ENCODE data around the gene PTPA. TPM values are rescaled to one million over a fixed set of nuclear protein-coding genes. Genes with fewer than 3 reads are reported as not detected.

PTPA gene
- total and polyA plus RNA-seq, 2 donors, result 48.5 to 125 TPM

GRCh38 chr9:129095908-129096307 is 15.3 kb upstream of the PTPA start:
- H3K27ac ChIP-seq (ENCODE audit: low read depth), result no peak overlapping the region
- WGBS, result 94% methylated on average over 12 of the region's 12 CpGs
- no peak overlapping the region for H3K4me3 ChIP-seq (ENCODE audit: low read depth, low read length)
- no peaks in the 10 kb centered on the region for H3K4me1 ChIP-seq (ENCODE audit: insufficient read depth)
- no peaks in the 10 kb centered on the region for H3K36me3 ChIP-seq (ENCODE audit: insufficient read depth)
- no peak for DNase-seq (ENCODE audit: extremely low spot score)

GRCh38 chr9:129097671-129098306 is 13.4 kb upstream of the PTPA start:
- WGBS, result 93% methylated on average over 16 of the region's 16 CpGs
- no peaks in the 10 kb centered on the region for H3K4me1 ChIP-seq (ENCODE audit: insufficient read depth)
- H3K4me3 ChIP-seq (ENCODE audit: low read depth, low read length), result no peak overlapping the region

GRCh38 chr9:129098328-129098727 is 12.9 kb upstream of the PTPA start:
- 94% methylated on average over 11 of the region's 11 CpGs for WGBS
- H3K4me1 ChIP-seq (ENCODE audit: insufficient read depth), result no peaks in the 10 kb centered on the region
- no peaks in the 10 kb centered on the region for H3K36me3 ChIP-seq (ENCODE audit: insufficient read depth)
- no peak overlapping the region for H3K4me3 ChIP-seq (ENCODE audit: low read depth, low read length)
- no peak for DNase-seq (ENCODE audit: extremely low spot score)
- H3K27ac ChIP-seq (ENCODE audit: low read depth), result no peak overlapping the region

More at GRCh38 chr9:129097671-129098306, 13.4 kb upstream of the PTPA start:
- Histone ChIP-seq H3K27ac (ENCODE audit: low read depth) (no peak overlapping the region), H3K36me3 (ENCODE audit: insufficient read depth) (no peaks in the 10 kb centered on the region)
- no peak for DNase-seq (ENCODE audit: extremely low spot score)

GRCh38 chr9:129100383-129101169 is 10.6 kb upstream of the PTPA start:
- H3K4me1 ChIP-seq (ENCODE audit: insufficient read depth), result no peaks in the 10 kb centered on the region
- WGBS, result 64% methylated on average over 28 of the region's 28 CpGs
- H3K27ac ChIP-seq (ENCODE audit: low read depth), result no peak overlapping the region
- H3K36me3 ChIP-seq (ENCODE audit: insufficient read depth), result no peaks in the 10 kb centered on the region
- no peak overlapping the region for H3K4me3 ChIP-seq (ENCODE audit: low read depth, low read length)
- DNase-seq (ENCODE audit: extremely low spot score), result no peak

- Histone ChIP-seq H3K36me3 (ENCODE audit: insufficient read depth) (no peaks in the 10 kb centered on the region), H3K4me1 (ENCODE audit: insufficient read depth) (no peaks in the 10 kb centered on the region), H3K27ac (ENCODE audit: low read depth) (no peak overlapping the region), H3K4me3 (ENCODE audit: low read depth, low read length) (no peak overlapping the region)
- DNase-seq (ENCODE audit: extremely low spot score), result no peak
- 87% methylated on average over 7 of the region's 7 CpGs for WGBS
Observed at GRCh38 chr9:129101279-129101678, 9.9 kb upstream of the PTPA start.

- Histone ChIP-seq H3K36me3 (ENCODE audit: insufficient read depth) (no peaks in the 10 kb centered on the region), H3K4me3 (ENCODE audit: low read depth, low read length) (no peak overlapping the region), H3K4me1 (ENCODE audit: insufficient read depth) (no peaks in the 10 kb centered on the region), H3K27ac (ENCODE audit: low read depth) (no peak overlapping the region)
- WGBS, result 90% methylated on average over 13 of the region's 13 CpGs
- no peak for DNase-seq (ENCODE audit: extremely low spot score)
Observed at GRCh38 chr9:129102095-129102525, 9.1 kb upstream of the PTPA start.

- H3K4me1 ChIP-seq (ENCODE audit: insufficient read depth), result no peaks in the 10 kb centered on the region
- H3K36me3 ChIP-seq (ENCODE audit: insufficient read depth), result no peaks in the 10 kb centered on the region
- 50% methylated on average over 14 of the region's 14 CpGs for WGBS
- H3K4me3 ChIP-seq (ENCODE audit: low read depth, low read length), result no peak overlapping the region
- no peak for DNase-seq (ENCODE audit: extremely low spot score)
- peak overlapping the region; percentile 26 for H3K27ac ChIP-seq (ENCODE audit: low read depth)
Observed at GRCh38 chr9:129102791-129103594, 8.2 kb upstream of the PTPA start.

GRCh38 chr9:129103595-129103965 is 7.6 kb upstream of the PTPA start:
- no peaks in the 10 kb centered on the region for H3K4me1 ChIP-seq (ENCODE audit: insufficient read depth)
- no peak overlapping the region for H3K4me3 ChIP-seq (ENCODE audit: low read depth, low read length)
- 91% methylated on average over 4 of the region's 4 CpGs for WGBS
- no peaks in the 10 kb centered on the region for H3K36me3 ChIP-seq (ENCODE audit: insufficient read depth)
- peak overlapping the region; percentile 26 for H3K27ac ChIP-seq (ENCODE audit: low read depth)
- no peak for DNase-seq (ENCODE audit: extremely low spot score)

- Histone ChIP-seq H3K4me1 (ENCODE audit: insufficient read depth) (no peaks in the 10 kb centered on the region), H3K27ac (ENCODE audit: low read depth) (no peak overlapping the region)
- DNase-seq (ENCODE audit: extremely low spot score), result no peak
Observed at GRCh38 chr9:129104051-129104450, 7.2 kb upstream of the PTPA start.

GRCh38 chr9:129105857-129106694 is 5.1 kb upstream of the PTPA start:
- no peak overlapping the region for H3K27ac ChIP-seq (ENCODE audit: low read depth)
- no peak for DNase-seq (ENCODE audit: extremely low spot score)
- no peaks in the 10 kb centered on the region for H3K4me1 ChIP-seq (ENCODE audit: insufficient read depth)
- H3K4me3 ChIP-seq (ENCODE audit: low read depth, low read length), result no peak overlapping the region
- H3K36me3 ChIP-seq (ENCODE audit: insufficient read depth), result no peaks in the 10 kb centered on the region
- 90% methylated on average over 17 of the region's 17 CpGs for WGBS

More at GRCh38 chr9:129104051-129104450, 7.2 kb upstream of the PTPA start:
- H3K4me3 ChIP-seq (ENCODE audit: low read depth, low read length), result no peak overlapping the region
- WGBS, result 87% methylated on average over 11 of the region's 11 CpGs
- H3K36me3 ChIP-seq (ENCODE audit: insufficient read depth), result no peaks in the 10 kb centered on the region

- WGBS, result 93% methylated on average over 13 of the region's 13 CpGs
- H3K4me1 ChIP-seq (ENCODE audit: insufficient read depth), result peaks cover 2% of the 10 kb centered on the region
- no peak overlapping the region for H3K4me3 ChIP-seq (ENCODE audit: low read depth, low read length)
- H3K27ac ChIP-seq (ENCODE audit: low read depth), result no peak overlapping the region
- no peaks in the 10 kb centered on the region for H3K36me3 ChIP-seq (ENCODE audit: insufficient read depth)
- no peak for DNase-seq (ENCODE audit: extremely low spot score)
Observed at GRCh38 chr9:129107651-129108050, 3.6 kb upstream of the PTPA start.

- Histone ChIP-seq H3K4me1 (ENCODE audit: insufficient read depth) (peaks cover 2% of the 10 kb centered on the region), H3K36me3 (ENCODE audit: insufficient read depth) (no peaks in the 10 kb centered on the region), H3K27ac (ENCODE audit: low read depth) (no peak overlapping the region), H3K4me3 (ENCODE audit: low read depth, low read length) (no peak overlapping the region)
- WGBS, result 92% methylated on average over 13 of the region's 13 CpGs
- DNase-seq (ENCODE audit: extremely low spot score), result no peak
Observed at GRCh38 chr9:129108083-129108804, 3.0 kb upstream of the PTPA start.
